Activated naive CD8-positive, alpha-beta T cell treated with anti-CD3 and anti-CD28 coated beads for 36 hours (primary cell): ENCODE measurements around the gene PPP3CA. TPM values are rescaled to one million over a fixed set of nuclear protein-coding genes. Genes with fewer than 3 reads are reported as not detected.
A peak's percentile ranks its signal among the peaks of the same experiment; 100 is the strongest.

Experiments used
- DNase-seq: peaks from one replicate; pipeline ENCODE4 v3.0.0; 2021
- H3K27ac Mint-ChIP-seq: one replicate; pipeline ENCODE4 v1.8.0; 2022; ENCODE audit warnings: mild to moderate bottlenecking, moderate library complexity, mixed read lengths
- H3K27me3 Mint-ChIP-seq: one replicate; pipeline ENCODE4 v1.8.0; 2022; ENCODE audit warnings: mild to moderate bottlenecking, mixed read lengths
- H3K36me3 Mint-ChIP-seq: one replicate; pipeline ENCODE4 v1.8.0; 2021; ENCODE audit warnings: mild to moderate bottlenecking, mixed read lengths
- H3K4me1 Mint-ChIP-seq: one replicate; pipeline ENCODE4 v1.8.0; 2021; ENCODE audit warnings: mixed read lengths
- H3K4me3 Mint-ChIP-seq: one replicate; pipeline ENCODE4 v1.8.0; 2022; ENCODE audit warnings: mild to moderate bottlenecking, moderate library complexity, mixed read lengths
- H3K9me3 Mint-ChIP-seq: one replicate; pipeline ENCODE4 v1.8.0; 2022; ENCODE audit warnings: mixed read lengths
- total RNA-seq, 2 experiments: library from RNA; stranded (reverse); gene quantifications; one replicate each; pipeline ENCODE4 v1.2.3, GENCODE V29; 2021

The PPP3CA gene
- 10 to 100 TPM; 14.5 to 16.4 TPM for total RNA-seq

- DNase-seq, result no peak
- peak within 1 kb of the TSS; percentile 93 for H3K4me3 Mint-ChIP-seq
- H3K4me1 Mint-ChIP-seq, result peaks cover 24% of the 10 kb centered on the region
- H3K27ac Mint-ChIP-seq, result peak within 1 kb of the TSS; percentile 90
- no peaks in the 10 kb centered on the region for H3K9me3 Mint-ChIP-seq
- H3K27me3 Mint-ChIP-seq, result peaks cover 35% of the 10 kb centered on the region
- H3K36me3 Mint-ChIP-seq, result no peaks in the 10 kb centered on the region
Measured at GRCh38 chr4:101347267-101347556, at the start of gene PPP3CA. Gene PPP3CA (minus strand): TSS chr4:101347526.

GRCh38 chr4:101393256-101393655, 45.9 kb upstream of the PPP3CA start:
- Mint-ChIP-seq H3K36me3 (peaks cover 3% of the 10 kb centered on the region), H3K27ac (no peak overlapping the region), H3K4me3 (no peak overlapping the region), H3K27me3 (peaks cover 33% of the 10 kb centered on the region), H3K4me1 (no peaks in the 10 kb centered on the region), H3K9me3 (peaks cover 4% of the 10 kb centered on the region)
- no peak for DNase-seq

- Mint-ChIP-seq H3K9me3 (peaks cover 6% of the 10 kb centered on the region), H3K36me3 (no peaks in the 10 kb centered on the region), H3K4me1 (no peaks in the 10 kb centered on the region), H3K27ac (no peak overlapping the region), H3K4me3 (no peak overlapping the region), H3K27me3 (peaks cover 19% of the 10 kb centered on the region)
- no peak for DNase-seq
Measured at GRCh38 chr4:101370663-101371210, 23.4 kb upstream of the PPP3CA start.

GRCh38 chr4:101367201-101367600, 19.9 kb upstream of the PPP3CA start:
- Mint-ChIP-seq H3K4me1 (no peaks in the 10 kb centered on the region), H3K36me3 (no peaks in the 10 kb centered on the region), H3K4me3 (no peak overlapping the region), H3K27ac (no peak overlapping the region), H3K9me3 (peaks cover 9% of the 10 kb centered on the region), H3K27me3 (peaks cover 21% of the 10 kb centered on the region)
- DNase-seq, result no peak

- no peak overlapping the region for H3K4me3 Mint-ChIP-seq
- H3K9me3 Mint-ChIP-seq, result peaks cover 9% of the 10 kb centered on the region
- H3K27me3 Mint-ChIP-seq, result peaks cover 19% of the 10 kb centered on the region
- no peak for DNase-seq
- no peak overlapping the region for H3K27ac Mint-ChIP-seq
- no peaks in the 10 kb centered on the region for H3K4me1 Mint-ChIP-seq
- H3K36me3 Mint-ChIP-seq, result no peaks in the 10 kb centered on the region
Measured at GRCh38 chr4:101366331-101366730, 19.0 kb upstream of the PPP3CA start.

GRCh38 chr4:101357751-101358150, 10.4 kb upstream of the PPP3CA start:
- Mint-ChIP-seq H3K27me3 (peaks cover 18% of the 10 kb centered on the region), H3K36me3 (no peaks in the 10 kb centered on the region), H3K9me3 (no peaks in the 10 kb centered on the region), H3K4me1 (no peaks in the 10 kb centered on the region), H3K27ac (no peak overlapping the region), H3K4me3 (no peak overlapping the region)
- no peak for DNase-seq

- Mint-ChIP-seq H3K4me3 (no peak overlapping the region), H3K27ac (no peak overlapping the region), H3K36me3 (no peaks in the 10 kb centered on the region), H3K4me1 (no peaks in the 10 kb centered on the region), H3K27me3 (peaks cover 20% of the 10 kb centered on the region), H3K9me3 (no peaks in the 10 kb centered on the region)
- no peak for DNase-seq
Measured at GRCh38 chr4:101356928-101357327, 9.6 kb upstream of the PPP3CA start.

- no peaks in the 10 kb centered on the region for H3K36me3 Mint-ChIP-seq
- DNase-seq, result no peak
- H3K4me3 Mint-ChIP-seq, result no peak overlapping the region
- no peaks in the 10 kb centered on the region for H3K9me3 Mint-ChIP-seq
- H3K27me3 Mint-ChIP-seq, result peaks cover 24% of the 10 kb centered on the region
- no peak overlapping the region for H3K27ac Mint-ChIP-seq
- H3K4me1 Mint-ChIP-seq, result no peaks in the 10 kb centered on the region
Measured at GRCh38 chr4:101355767-101356702, 8.7 kb upstream of the PPP3CA start.

- H3K27ac Mint-ChIP-seq, result no peak overlapping the region
- H3K4me3 Mint-ChIP-seq, result no peak overlapping the region
- H3K4me1 Mint-ChIP-seq, result no peaks in the 10 kb centered on the region
- no peaks in the 10 kb centered on the region for H3K9me3 Mint-ChIP-seq
- H3K27me3 Mint-ChIP-seq, result peaks cover 30% of the 10 kb centered on the region
- no peaks in the 10 kb centered on the region for H3K36me3 Mint-ChIP-seq
- no peak for DNase-seq
Measured at GRCh38 chr4:101355246-101355645, 7.9 kb upstream of the PPP3CA start.

GRCh38 chr4:101349801-101350064, 2.4 kb upstream of the PPP3CA start:
- H3K36me3 Mint-ChIP-seq, result no peaks in the 10 kb centered on the region
- H3K27ac Mint-ChIP-seq, result no peak overlapping the region
- H3K4me3 Mint-ChIP-seq, result no peak overlapping the region
- DNase-seq, result no peak
- H3K9me3 Mint-ChIP-seq, result no peaks in the 10 kb centered on the region
- peaks cover 40% of the 10 kb centered on the region for H3K27me3 Mint-ChIP-seq
- H3K4me1 Mint-ChIP-seq, result peaks cover 14% of the 10 kb centered on the region

GRCh38 chr4:101348995-101349800, 1.9 kb upstream of the PPP3CA start:
- Mint-ChIP-seq H3K36me3 (no peaks in the 10 kb centered on the region), H3K9me3 (no peaks in the 10 kb centered on the region), H3K27ac (no peak overlapping the region), H3K4me1 (peaks cover 19% of the 10 kb centered on the region), H3K4me3 (peak overlapping the region; percentile 93), H3K27me3 (peaks cover 35% of the 10 kb centered on the region)
- DNase-seq, result no peak

GRCh38 chr4:101348367-101348827, 1.1 kb upstream of the PPP3CA start:
- H3K4me3 Mint-ChIP-seq, result peak overlapping the region; percentile 93
- peaks cover 23% of the 10 kb centered on the region for H3K4me1 Mint-ChIP-seq
- peaks cover 35% of the 10 kb centered on the region for H3K27me3 Mint-ChIP-seq
- H3K9me3 Mint-ChIP-seq, result no peaks in the 10 kb centered on the region
- peak overlapping the region; percentile 85 for H3K27ac Mint-ChIP-seq
- no peaks in the 10 kb centered on the region for H3K36me3 Mint-ChIP-seq
- DNase-seq, result no peak

- peak overlapping the region; percentile 93 for H3K4me3 Mint-ChIP-seq
- H3K4me1 Mint-ChIP-seq, result peaks cover 24% of the 10 kb centered on the region
- peak; percentile 97 for DNase-seq
- H3K9me3 Mint-ChIP-seq, result no peaks in the 10 kb centered on the region
- H3K36me3 Mint-ChIP-seq, result no peaks in the 10 kb centered on the region
- H3K27ac Mint-ChIP-seq, result peak overlapping the region; percentile 85
- peaks cover 35% of the 10 kb centered on the region for H3K27me3 Mint-ChIP-seq
Measured at GRCh38 chr4:101347557-101348366, 436 bp upstream of the PPP3CA start.

- peaks cover 30% of the 10 kb centered on the region for H3K27me3 Mint-ChIP-seq
- peak overlapping the region; percentile 90 for H3K27ac Mint-ChIP-seq
- peak; percentile 63 for DNase-seq
- H3K4me3 Mint-ChIP-seq, result peak overlapping the region; percentile 93
- peaks cover 25% of the 10 kb centered on the region for H3K4me1 Mint-ChIP-seq
- no peaks in the 10 kb centered on the region for H3K9me3 Mint-ChIP-seq
- H3K36me3 Mint-ChIP-seq, result no peaks in the 10 kb centered on the region
Measured at GRCh38 chr4:101346351-101347266, 717 bp downstream of the PPP3CA start.
